ENCODE data around the gene DYNC1I2. TPM values are rescaled to one million over a fixed set of nuclear protein-coding genes. Genes with fewer than 3 reads are reported as not detected.

The DYNC1I2 gene
- polyA plus RNA-seq, 1 of the 3 experiments (the other 2 are of a cell fraction) = 99.7 TPM

DNA sequence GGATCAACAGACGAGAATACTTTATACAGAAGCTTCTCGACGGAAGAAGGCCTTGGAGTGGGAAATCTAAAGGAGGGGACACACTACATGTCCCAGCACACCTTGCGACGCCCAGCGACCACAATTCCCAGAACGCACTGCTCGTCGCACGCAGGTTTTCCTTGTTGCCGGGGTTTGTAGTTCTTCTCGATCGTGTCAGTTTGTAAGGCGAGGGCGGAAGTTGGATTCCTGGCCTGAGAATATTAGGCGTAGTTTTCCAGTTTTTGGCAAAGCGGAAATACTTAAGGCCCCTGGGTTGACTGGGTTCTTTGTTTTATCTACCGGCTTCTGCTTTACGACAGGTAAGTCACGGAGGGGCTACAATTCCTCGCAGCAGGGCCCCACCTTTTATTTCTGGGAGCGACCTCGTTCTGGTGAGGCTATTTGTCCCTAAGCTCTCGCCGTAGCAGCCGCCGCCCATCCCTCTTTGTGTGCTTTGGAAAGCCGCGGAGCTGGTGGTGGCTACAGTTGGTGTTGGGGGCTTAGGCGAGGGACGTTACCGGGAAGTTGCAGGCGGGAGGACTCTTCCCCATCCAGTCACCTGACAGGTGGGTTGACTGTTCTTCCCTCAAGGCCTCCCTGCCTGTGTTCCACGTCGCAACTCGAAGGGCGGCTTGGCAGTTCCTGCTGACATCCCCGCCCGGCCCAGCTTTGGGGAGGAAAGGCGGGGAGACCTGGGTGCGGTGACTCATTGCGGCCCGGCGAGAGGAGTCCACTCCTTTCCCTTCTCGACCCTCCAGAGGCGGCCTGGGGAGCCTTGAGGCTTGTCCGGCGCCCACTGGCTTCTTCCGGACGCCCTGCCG lies at the start of gene DYNC1I2 (continued):
- TF ChIP-seq EP300 (IDR thresholded peaks at IDR 0.05; ENCODE audit: borderline replicate concordance in 1 of 2, low read depth in 1 of 2, low read length in 1 of 2) (no peak), GABPA (IDR thresholded peaks at IDR 0.05; ENCODE audit: low read depth) (peak; percentile 64), RCOR1 (IDR thresholded peaks at IDR 0.05; ENCODE audit: low read length) (no peak), CTCF (IDR thresholded peaks at IDR 0.05) (no peak), MAX (IDR thresholded peaks at IDR 0.05; ENCODE audit: low read depth) (peak; percentile 69), CHD2 (IDR thresholded peaks at IDR 0.05; ENCODE audit: low read length, partially characterized antibody) (peak; percentile 93)
- TF ChIP-seq, protein P1, sequence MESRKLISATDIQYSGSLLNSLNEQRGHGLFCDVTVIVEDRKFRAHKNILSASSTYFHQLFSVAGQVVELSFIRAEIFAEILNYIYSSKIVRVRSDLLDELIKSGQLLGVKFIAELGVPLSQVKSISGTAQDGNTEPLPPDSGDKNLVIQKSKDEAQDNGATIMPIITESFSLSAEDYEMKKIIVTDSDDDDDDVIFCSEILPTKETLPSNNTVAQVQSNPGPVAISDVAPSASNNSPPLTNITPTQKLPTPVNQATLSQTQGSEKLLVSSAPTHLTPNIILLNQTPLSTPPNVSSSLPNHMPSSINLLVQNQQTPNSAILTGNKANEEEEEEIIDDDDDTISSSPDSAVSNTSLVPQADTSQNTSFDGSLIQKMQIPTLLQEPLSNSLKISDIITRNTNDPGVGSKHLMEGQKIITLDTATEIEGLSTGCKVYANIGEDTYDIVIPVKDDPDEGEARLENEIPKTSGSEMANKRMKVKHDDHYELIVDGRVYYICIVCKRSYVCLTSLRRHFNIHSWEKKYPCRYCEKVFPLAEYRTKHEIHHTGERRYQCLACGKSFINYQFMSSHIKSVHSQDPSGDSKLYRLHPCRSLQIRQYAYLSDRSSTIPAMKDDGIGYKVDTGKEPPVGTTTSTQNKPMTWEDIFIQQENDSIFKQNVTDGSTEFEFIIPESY (IDR thresholded peaks at IDR 0.05; ENCODE audit: borderline replicate concordance, low read depth) = no peak

DNA sequence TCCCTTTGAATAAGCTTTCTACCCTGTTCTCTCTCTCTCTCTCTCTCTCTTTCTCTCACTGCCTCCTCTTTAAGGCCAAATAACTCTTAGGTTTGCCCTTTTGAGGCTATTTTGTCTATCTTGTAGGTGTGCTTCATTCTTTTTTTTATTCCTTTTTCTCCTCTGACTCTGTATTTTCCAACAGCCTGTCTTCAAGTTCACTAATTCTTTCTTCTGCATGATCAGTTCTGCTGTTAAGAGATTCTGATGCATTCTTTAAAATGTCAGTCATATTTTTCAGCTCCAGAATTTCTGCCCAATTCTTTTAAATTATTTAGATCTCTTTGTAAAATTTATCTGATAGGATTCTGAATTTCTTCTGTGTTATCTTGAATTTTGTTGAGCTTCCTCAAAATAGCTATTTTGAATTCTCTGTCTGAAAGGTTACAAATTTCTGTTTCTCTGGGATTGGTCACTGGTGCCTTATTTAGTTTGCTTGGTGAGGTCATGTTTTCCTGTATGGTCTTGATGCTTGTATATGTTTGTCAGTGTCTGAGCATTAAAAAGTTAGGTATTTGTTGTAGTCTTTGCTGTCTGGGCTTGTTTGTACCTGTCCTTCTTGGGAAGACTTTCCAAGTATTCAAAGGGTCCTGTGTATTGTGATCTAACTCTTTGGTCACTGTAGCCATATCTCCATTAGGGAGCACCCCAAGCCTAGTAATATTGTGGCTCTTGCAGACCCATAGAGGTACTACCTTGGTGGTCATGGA lies 35.4 kb upstream of the DYNC1I2 start:
- Histone ChIP-seq H3K4me1 (ENCODE audit: control insufficient read depth in 1 of 2, insufficient read depth in 2 of 2, low read depth in 1 of 2, low read length in 1 of 2) (no peaks in the 10 kb centered on the region), H3F3A (replicated peaks; ENCODE audit: insufficient read depth) (no peaks in the 10 kb centered on the region), H3K9me3 (no peaks in the 10 kb centered on the region), H3K36me3 (replicated peaks in 1 of 2; ENCODE audit: control insufficient read depth in 1 of 2, insufficient read depth in 2 of 2, low read length in 1 of 2) (no peaks in the 10 kb centered on the region), H3K27me3 (ENCODE audit: insufficient read depth) (peaks cover 9% of the 10 kb centered on the region; the same call in 1 of the 2 replicates), H3K4me2 (no peak overlapping the region), H4K20me1 (ENCODE audit: insufficient read depth) (no peaks in the 10 kb centered on the region), H2AFZ (ENCODE audit: low read depth) (no peak overlapping the region), H3K27ac (ENCODE audit: low read depth in 2 of 2, low read length in 1 of 2) (no peak overlapping the region), H3K9me2 (no peaks in the 10 kb centered on the region), H3K9ac (no peak overlapping the region), H3K79me2 (ENCODE audit: insufficient read depth) (no peaks in the 10 kb centered on the region), H3K4me3 (ENCODE audit: low read depth in 2 of 2, low read length in 1 of 2) (no peak overlapping the region)
- POLR2A ChIA-PET = no interaction called here
- CTCF ChIA-PET = interaction anchor here (1.0 kb wide), 1 partner anchor 53 kb away, joined by 5 read pairs; no protein-coding TSS in a partner anchor
- TF ChIP-seq EP300 (IDR thresholded peaks at IDR 0.05; ENCODE audit: borderline replicate concordance in 1 of 2, low read depth in 1 of 2, low read length in 1 of 2) (no peak), JUND (IDR thresholded peaks at IDR 0.05) (no peak), MXI1 (IDR thresholded peaks at IDR 0.05; ENCODE audit: low read depth, low read length) (no peak), TCF12 (IDR thresholded peaks at IDR 0.05) (no peak), PBX3 (IDR thresholded peaks at IDR 0.05) (no peak)
- no peak for DNase-seq

Measured in SK-N-SH (cell line).